GM18870 (cell line): ENCODE results near the gene MPZL2.
"Not testable (repeated sequence)": the region's sequence is repeated elsewhere in the genome, so short reads cannot be mapped to it uniquely, and the experiment has no call there.

Experiments used
- ATAC-seq: cut with Tn5 transposase; IDR thresholded peaks from one replicate; pipeline ENCODE4 v1.9.1; 2021; ENCODE audit warnings: moderate library complexity; ENCODE audit not compliant: unreplicated experiment

MPZL2 gene

DNA sequence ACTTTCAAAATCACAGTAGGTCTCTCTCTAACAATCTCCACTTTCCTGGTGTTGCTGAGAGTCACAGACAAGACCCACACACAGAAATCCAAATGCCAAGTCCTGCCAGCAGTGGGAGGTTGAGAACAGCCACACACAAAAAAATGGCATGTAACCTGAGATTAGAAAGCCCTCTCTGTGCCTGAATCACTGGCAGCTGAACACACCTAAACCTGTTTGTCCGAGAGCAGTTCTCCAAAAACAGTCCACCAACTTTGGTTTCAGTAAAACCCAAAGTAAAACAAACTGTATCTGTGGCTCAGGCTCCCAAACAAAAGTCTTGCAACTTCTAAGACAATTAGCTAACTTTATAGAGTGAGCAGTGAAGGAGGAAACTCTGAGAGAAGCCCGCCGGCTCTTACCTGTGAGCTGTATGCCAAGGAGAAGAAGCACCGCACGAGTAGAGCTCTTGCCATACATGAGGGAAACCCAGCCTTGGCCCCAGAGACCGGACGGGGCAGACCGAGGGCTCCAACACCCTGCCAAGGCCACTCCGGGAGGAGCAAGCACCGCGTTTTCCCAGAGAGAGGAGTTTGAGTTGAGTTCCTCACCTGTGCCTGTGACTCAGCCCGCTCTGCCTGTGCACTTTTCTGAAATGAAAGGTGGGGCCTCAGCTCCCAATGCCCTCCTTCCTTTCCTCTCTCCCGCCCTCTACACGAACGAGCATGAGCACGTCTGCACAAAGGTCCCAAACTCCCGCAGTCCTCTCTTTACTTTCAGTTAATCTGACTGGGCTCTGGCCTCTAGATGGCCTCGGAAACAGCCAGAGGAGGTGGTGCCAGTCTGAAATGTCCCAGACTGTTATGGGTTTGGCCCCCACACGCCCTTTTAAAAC is at the start of gene MPZL2:
TSS of gene MPZL2 (minus strand) at position 603 of the 874 bp plus-strand sequence. CDS start at position 459, 144 bp downstream.
- no peak for ATAC-seq

DNA sequence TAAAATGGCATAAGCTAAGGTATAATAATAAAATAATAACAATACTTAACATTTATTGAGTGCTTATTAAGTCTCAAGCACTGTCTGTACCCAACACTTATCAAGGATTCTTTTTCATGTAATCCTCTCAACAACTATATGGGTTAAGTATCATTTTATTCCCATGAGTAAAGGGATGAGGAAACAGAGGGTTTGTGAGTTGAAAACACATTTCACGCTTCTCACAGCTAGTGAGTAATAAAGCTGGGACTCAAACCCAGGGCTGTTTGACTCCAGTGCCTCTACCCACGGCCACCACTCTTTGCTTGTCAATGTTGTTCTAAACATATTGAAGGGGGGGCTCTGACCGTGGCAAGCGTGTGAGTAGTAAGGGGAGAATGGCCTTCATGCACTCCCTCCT is 49.1 kb upstream of the MPZL2 start:
- ATAC-seq, result no peak

DNA sequence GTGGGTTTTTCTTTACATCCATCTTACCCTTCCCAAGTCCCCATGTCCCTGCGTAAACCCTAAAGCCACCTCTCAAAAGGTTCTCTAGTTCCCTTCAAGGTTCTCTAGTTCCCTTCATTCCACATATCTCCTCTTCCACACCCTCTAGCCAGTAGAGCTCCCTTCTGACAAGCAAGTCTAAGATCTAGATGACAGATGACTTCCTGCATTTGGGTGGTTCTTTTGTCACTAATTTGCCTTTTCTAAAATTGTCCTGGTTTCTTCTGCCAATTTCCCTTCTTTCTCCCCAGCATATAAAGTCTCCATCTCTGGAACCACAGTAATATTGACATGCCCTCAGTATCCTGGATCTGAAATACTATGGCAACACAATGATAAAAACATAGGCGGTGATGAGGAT is 48.2 kb upstream of the MPZL2 start:
- ATAC-seq, result no peak

DNA sequence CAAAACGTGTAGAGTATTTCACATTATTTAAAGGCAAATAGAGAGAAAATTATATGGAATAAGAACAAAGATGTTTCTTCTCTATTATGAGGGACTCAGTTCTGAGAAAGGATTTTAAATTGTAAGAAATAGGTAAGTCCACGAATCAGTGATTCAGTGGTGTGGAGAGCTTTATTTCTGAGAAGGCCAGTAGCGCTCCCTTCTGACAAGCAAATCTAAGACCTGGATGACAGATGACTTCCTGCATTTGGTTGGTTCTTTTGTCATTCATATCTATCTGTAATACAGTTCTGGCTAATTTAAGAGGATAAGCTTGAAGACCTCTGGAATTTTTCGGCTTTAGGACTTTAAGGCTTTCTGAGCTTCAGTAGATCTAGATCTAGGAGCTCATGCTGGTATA is 47.4 kb upstream of the MPZL2 start:
- ATAC-seq, result no peak

- no peak for ATAC-seq
Measured at GRCh38 chr11:118310781-118311485, 46.8 kb upstream of the MPZL2 start.

GRCh38 chr11:118310271-118310670 is 46.2 kb upstream of the MPZL2 start:
- ATAC-seq, result no peak

DNA sequence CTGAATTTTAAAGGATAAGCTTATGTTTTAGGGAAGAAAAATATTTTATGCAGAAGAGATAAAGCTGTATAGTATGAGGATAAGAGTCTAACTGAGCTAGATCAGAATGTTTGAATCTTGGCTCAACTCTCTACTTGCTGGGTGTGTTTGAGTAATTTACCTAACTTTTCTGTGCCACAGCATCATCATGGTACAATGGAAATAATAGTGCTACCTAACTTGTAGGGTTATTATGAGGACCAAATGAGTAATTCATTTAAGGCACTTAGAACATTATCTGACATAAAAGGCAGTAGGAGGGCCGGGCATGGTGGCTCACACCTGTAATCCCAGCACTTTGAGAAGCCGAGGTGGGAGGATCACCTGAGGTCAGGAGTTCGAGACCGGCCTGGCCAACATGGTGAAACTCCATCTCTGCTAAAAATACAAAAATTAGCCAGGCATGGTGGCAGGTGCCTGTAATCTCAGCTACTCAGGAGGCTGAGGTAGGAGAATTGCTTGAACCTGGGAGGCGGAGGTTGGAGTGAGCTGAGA is 45.0 kb upstream of the MPZL2 start:
- ATAC-seq, result not testable (repeated sequence)

GRCh38 chr11:118306556-118306955 is 42.5 kb upstream of the MPZL2 start:
- no peak for ATAC-seq

GRCh38 chr11:118305726-118306125 is 41.6 kb upstream of the MPZL2 start:
- ATAC-seq, result no peak

DNA sequence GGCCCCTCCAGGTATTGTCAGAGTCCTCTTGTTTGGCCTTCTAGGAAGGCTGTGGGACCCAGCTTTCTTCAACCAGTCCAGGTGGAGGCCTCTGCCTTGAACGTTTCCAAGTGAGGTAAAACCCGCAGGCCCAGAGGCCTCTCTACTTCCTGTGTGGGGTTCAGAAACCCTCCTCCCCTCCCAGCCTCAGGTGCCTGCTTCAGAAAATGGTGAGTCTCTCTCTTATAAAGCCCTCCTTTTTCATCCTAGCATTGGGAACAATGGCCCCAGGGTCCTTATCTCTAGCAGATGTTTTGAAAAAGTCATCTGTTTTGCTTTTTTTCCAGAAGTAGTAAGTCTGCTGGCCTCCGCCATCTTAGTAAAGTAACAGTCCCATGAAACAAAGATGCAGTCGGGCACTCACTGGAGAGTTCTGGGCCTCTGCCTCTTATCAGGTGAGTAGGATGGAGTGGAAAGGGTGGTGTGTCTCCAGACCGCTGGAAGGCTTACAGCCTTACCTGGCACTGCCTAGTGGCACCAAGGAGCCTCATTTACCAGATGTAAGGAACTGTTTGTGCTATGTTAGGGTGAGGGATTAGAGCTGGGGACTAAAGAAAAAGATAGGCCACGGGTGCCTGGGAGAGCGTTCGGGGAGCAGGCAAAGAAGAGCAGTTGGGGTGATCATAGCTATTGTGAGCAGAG is 40.6 kb upstream of the MPZL2 start, which contains the start of gene CD3E:
TSS of gene CD3E (plus strand) at position 163 of the 681 bp plus-strand sequence. CDS start at position 386, 223 bp downstream.
- ATAC-seq, result no peak

- ATAC-seq, result no peak
Measured at GRCh38 chr11:118304227-118304567, 40.1 kb upstream of the MPZL2 start.

DNA sequence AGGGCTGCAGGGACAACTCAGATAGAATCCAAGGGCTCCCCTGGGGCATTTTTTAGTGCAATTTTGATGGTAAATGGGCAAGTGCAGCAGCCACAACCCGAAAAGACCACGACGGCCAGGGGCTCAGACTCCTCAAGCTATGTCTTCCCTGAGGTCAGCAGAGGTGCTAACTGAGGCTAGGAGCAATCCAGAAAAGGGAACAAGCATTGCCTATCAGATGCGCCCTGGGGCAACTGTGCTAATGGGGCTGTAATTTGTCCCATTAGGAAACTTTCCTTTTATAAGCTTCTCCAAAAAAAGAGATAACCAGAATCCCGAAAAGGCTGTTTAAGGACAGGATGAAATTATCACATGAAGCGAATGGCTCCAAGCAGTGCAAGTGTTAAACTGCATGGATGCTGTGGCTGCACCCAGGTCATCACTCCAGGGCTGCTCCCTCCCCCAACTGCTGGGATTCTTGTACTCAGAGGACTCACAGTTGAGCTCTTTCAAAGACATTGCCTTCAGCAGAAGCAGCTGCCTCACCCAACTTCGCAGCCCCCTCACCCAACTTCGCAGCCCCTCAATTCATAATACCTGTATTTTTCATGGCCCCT is 37.6 kb upstream of the MPZL2 start:
- no peak for ATAC-seq

- ATAC-seq, result no peak
Measured at GRCh38 chr11:118295815-118296454, 31.8 kb upstream of the MPZL2 start.

DNA sequence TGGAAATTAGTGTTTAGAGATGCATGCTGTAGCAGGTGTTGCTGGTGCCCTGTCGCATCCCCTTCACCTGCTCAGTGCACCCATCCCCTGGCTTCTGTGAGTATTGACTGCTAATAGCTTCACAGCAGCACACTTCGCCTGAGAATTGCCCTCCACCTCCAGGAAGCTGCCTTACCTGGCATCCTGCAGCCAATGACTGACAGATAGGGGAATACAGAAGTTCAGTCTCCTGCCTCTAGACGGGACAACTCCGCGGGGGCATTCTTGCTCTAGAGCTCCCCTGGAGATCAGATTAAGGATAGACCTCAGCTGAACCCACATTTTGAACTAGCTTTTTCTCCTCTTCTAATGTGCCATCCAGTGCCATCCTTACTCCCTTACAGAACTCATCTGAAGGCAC is 31.1 kb upstream of the MPZL2 start:
- no peak for ATAC-seq

DNA sequence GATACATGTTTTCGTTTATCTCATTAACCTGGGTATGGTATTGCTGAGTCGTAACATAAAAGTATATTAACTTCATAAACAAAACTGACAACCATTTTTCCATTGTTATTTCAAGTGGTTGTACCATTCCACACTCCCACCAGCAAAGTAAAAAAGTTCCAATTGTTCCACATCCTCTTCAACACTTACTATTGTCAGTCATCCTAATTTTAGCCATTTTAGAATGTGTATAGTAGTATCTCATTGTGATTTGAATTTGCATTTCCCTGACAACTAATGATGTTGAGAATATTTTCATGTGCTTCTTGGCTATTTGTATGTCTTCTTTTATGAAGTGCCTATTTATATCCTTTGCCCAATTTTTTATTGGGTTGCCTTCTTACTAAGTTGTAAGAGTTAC is 30.0 kb upstream of the MPZL2 start:
- no peak for ATAC-seq

DNA sequence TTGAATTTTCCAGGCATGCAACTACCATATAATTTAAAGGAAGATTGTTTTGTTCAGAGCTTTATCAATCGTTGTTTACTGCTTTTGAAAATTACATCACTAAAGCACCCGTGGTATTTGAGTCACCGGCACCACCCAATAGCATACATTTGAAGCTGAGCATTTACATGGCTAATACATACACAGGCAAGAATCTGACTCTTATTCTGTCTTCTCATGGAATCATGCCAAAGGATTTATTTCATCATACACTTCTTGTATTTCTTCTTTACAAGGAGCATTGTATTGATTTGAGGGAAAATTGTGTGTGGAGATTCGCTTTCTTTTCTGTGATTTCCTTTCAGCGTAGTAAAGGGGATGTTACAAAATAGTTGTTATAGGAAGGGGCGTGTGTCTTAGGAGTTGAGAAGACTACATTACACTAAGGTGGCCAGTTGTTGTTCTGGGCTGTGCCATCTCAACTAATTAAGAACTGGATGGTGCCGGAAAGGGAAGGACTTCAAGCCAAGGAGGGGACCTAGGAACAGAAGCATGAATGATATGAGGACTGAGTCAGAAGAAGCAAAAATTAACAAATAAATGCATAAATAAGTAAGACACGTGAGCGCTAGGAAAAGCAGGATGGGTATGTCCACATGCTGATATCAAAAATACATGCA is 27.5 kb upstream of the MPZL2 start:
- no peak for ATAC-seq

DNA sequence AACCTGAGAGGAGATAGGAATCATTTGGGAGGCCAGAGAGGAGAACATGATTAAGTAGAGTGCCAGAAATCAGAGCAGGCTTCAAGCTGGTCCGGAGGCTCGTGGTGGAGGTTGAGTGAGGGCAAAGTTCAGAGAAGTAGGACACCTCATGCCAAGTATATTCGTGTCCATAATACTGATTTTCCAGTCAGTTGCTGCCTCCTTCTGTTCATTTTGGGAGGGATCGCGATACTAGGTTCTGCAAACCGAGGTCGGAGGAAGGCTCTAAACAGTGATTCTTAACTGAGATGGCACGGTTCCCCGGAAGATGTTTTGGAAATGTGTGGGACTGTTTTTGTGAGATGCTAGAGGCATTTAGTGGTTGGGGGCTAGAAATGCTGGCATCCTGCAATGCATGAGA is 26.8 kb upstream of the MPZL2 start:
- ATAC-seq, result no peak

GRCh38 chr11:118289401-118289800 is 25.3 kb upstream of the MPZL2 start:
- ATAC-seq, result no peak

GRCh38 chr11:118287006-118287405 is 22.9 kb upstream of the MPZL2 start:
- no peak for ATAC-seq

- no peak for ATAC-seq
Measured at GRCh38 chr11:118286545-118286944, 22.4 kb upstream of the MPZL2 start.
